ENCODE results near the gene SEPTIN6. TPM values are rescaled to one million over a fixed set of nuclear protein-coding genes. Genes with fewer than 3 reads are reported as not detected.

SEPTIN6 gene
- total and polyA plus RNA-seq, 4 donors = 9.4 to 11.5 (median 10.6) TPM

- DNase-seq (ENCODE audit: low spot score) = no peak
- H3K4me1 ChIP-seq (ENCODE audit: control insufficient read depth in 4 of 4, insufficient read depth in 4 of 4, low read length in 3 of 4) = no peaks in the 10 kb centered on the region
- no peak overlapping the region for H3K27ac ChIP-seq (ENCODE audit: low read depth in 1 of 2, low read length in 2 of 2)
- no peak overlapping the region for H3K9ac ChIP-seq (ENCODE audit: low read depth in 1 of 2, low read length in 2 of 2)
- WGBS = 91% methylated on average over 2 of the region's 2 CpGs
- TF ChIP-seq JUND (IDR thresholded peaks at IDR 0.05) (no peak), RAD21 (IDR thresholded peaks at IDR 0.05) (no peak), GABPA (IDR thresholded peaks at IDR 0.05 in 1 of 2, conservative IDR thresholded peaks at IDR 0.05 in 1 of 2) (no peak), MAX (IDR thresholded peaks at IDR 0.05) (no peak), HNF4G (IDR thresholded peaks at IDR 0.05) (no peak), FOXA1 (IDR thresholded peaks at IDR 0.05) (no peak), YY1 (IDR thresholded peaks at IDR 0.05) (no peak), RXRA (IDR thresholded peaks at IDR 0.05) (no peak), HNF4A (conservative IDR thresholded peaks at IDR 0.05) (no peak), SP1 (IDR thresholded peaks at IDR 0.05) (no peak), FOXA2 (IDR thresholded peaks at IDR 0.05) (no peak), TAF1 (conservative IDR thresholded peaks at IDR 0.05) (no peak), NR2F2 (IDR thresholded peaks at IDR 0.05) (no peak), EGR1 (IDR thresholded peaks at IDR 0.05; ENCODE audit: low read depth in 2 of 2) (no peak), CTCF (IDR thresholded peaks at IDR 0.05; ENCODE audit: low read depth, low read length, missing input control) (no peak)
- TF ChIP-seq, protein P1, sequence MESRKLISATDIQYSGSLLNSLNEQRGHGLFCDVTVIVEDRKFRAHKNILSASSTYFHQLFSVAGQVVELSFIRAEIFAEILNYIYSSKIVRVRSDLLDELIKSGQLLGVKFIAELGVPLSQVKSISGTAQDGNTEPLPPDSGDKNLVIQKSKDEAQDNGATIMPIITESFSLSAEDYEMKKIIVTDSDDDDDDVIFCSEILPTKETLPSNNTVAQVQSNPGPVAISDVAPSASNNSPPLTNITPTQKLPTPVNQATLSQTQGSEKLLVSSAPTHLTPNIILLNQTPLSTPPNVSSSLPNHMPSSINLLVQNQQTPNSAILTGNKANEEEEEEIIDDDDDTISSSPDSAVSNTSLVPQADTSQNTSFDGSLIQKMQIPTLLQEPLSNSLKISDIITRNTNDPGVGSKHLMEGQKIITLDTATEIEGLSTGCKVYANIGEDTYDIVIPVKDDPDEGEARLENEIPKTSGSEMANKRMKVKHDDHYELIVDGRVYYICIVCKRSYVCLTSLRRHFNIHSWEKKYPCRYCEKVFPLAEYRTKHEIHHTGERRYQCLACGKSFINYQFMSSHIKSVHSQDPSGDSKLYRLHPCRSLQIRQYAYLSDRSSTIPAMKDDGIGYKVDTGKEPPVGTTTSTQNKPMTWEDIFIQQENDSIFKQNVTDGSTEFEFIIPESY (IDR thresholded peaks at IDR 0.05) = no peak
- TF ChIP-seq, protein P2, sequence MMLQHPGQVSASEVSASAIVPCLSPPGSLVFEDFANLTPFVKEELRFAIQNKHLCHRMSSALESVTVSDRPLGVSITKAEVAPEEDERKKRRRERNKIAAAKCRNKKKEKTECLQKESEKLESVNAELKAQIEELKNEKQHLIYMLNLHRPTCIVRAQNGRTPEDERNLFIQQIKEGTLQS (IDR thresholded peaks at IDR 0.05) = no peak
- no peak overlapping the region for H3K4me3 ChIP-seq (ENCODE audit: low read depth in 1 of 3, low read length in 3 of 3)
- no peaks in the 10 kb centered on the region for H3K27me3 ChIP-seq (ENCODE audit: control insufficient read depth in 4 of 4, insufficient read depth in 4 of 4, low read length in 3 of 4)
- H3K9me3 ChIP-seq (ENCODE audit: control insufficient read depth in 4 of 4, low read length in 3 of 4) = no peaks in the 10 kb centered on the region
- H3K36me3 ChIP-seq (ENCODE audit: control insufficient read depth in 4 of 4, insufficient read depth in 3 of 4, low read depth in 1 of 4, low read length in 3 of 4) = no peaks in the 10 kb centered on the region
Observed at GRCh38 chrX:119721926-119722325, 29.0 kb upstream of the SEPTIN6 start.

DNA sequence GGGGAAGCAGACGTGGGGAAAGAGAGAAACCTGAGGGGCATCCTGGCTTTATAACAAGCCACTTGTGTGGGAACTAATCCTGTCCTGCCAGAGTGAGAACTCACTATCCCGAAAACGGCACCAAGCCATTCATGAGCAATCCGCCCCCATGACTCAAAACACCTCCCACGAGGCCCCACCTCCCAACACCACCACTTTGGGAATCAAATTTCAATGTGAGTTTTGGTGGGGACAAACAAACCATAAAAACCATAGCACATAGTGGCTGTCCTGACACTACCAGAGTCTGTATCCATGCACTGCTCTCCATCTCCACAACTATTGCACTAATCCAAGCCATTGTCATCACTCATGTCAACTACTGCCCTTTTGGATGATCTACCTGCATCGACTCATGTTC lies 28.5 kb upstream of the SEPTIN6 start:
- Histone ChIP-seq H3K27ac (ENCODE audit: low read depth in 1 of 2, low read length in 2 of 2) (no peak overlapping the region), H3K9me3 (ENCODE audit: control insufficient read depth in 4 of 4, low read length in 3 of 4) (no peaks in the 10 kb centered on the region), H3K9ac (ENCODE audit: low read depth in 1 of 2, low read length in 2 of 2) (no peak overlapping the region), H3K4me3 (ENCODE audit: low read depth in 1 of 3, low read length in 3 of 3) (no peak overlapping the region), H3K36me3 (ENCODE audit: control insufficient read depth in 4 of 4, insufficient read depth in 3 of 4, low read depth in 1 of 4, low read length in 3 of 4) (no peaks in the 10 kb centered on the region), H3K27me3 (ENCODE audit: control insufficient read depth in 4 of 4, insufficient read depth in 4 of 4, low read length in 3 of 4) (no peaks in the 10 kb centered on the region), H3K4me1 (ENCODE audit: control insufficient read depth in 4 of 4, insufficient read depth in 4 of 4, low read length in 3 of 4) (no peaks in the 10 kb centered on the region)
- TF ChIP-seq REST (IDR thresholded peaks at IDR 0.05) (no peak), HNF4A (conservative IDR thresholded peaks at IDR 0.05) (no peak), HNF4G (IDR thresholded peaks at IDR 0.05) (no peak), MAX (IDR thresholded peaks at IDR 0.05) (no peak), JUND (IDR thresholded peaks at IDR 0.05) (no peak), GABPA (IDR thresholded peaks at IDR 0.05 in 1 of 2, conservative IDR thresholded peaks at IDR 0.05 in 1 of 2) (no peak), FOXA1 (IDR thresholded peaks at IDR 0.05) (no peak), EGR1 (IDR thresholded peaks at IDR 0.05; ENCODE audit: low read depth in 2 of 2) (no peak), RXRA (IDR thresholded peaks at IDR 0.05) (no peak), SP1 (IDR thresholded peaks at IDR 0.05) (no peak), FOXA2 (IDR thresholded peaks at IDR 0.05) (no peak), TAF1 (conservative IDR thresholded peaks at IDR 0.05) (no peak), CTCF (IDR thresholded peaks at IDR 0.05; ENCODE audit: low read depth, low read length, missing input control) (no peak)
- 89% methylated on average over 6 of the region's 6 CpGs for WGBS
- DNase-seq (ENCODE audit: low spot score) = no peak

All from liver (tissue), 9 donors.